Tibial nerve (tissue), 3 donors: Measurements from ENCODE around the gene HPSE2.

Source experiments
- POLR2A ChIP-seq, 2 donors: fragments of 450-650 bp; IDR thresholded peaks; one replicate each; pipeline ENCODE4 v1.6.1; 2017; ENCODE audit warnings: antibody characterized with exemption in 2 of 2, mild to moderate bottlenecking in 2 of 2, moderate library complexity in 2 of 2
- TF ChIP-seq, protein P1 (sequence below), 5 experiments: fragments of 200-600 bp in 3 of 5; fragments of 450-650 bp in 2 of 5; sonication (generic) in 3 of 5; IDR thresholded peaks; one replicate each; pipeline ENCODE4 v1.5.1; 2016 to 2019; ENCODE audit warnings: antibody characterized with exemption in 5 of 5, mild to moderate bottlenecking in 3 of 5, moderate library complexity in 2 of 5

DNA sequence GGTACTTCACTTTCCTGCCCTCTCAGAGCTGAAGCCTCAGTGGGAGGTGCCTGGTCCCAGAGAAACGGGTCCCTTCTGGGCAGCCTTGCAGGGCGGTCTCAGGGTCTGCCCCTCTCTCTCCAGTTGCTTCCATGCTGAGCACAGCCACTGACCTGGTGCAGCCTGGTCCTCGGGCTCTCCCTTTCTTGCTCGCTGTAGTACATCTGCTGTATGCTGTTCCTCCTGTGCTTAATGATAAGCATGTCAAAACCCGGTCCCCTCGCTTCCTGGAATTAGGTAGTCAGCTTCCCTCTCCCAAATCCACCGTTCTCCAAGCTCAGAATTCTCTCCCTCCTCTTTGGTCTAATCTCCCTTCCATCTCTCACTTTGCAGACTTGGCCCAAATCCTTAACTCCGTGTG lies 777.9 kb downstream of the HPSE2 start:
- TF ChIP-seq, protein P1, sequence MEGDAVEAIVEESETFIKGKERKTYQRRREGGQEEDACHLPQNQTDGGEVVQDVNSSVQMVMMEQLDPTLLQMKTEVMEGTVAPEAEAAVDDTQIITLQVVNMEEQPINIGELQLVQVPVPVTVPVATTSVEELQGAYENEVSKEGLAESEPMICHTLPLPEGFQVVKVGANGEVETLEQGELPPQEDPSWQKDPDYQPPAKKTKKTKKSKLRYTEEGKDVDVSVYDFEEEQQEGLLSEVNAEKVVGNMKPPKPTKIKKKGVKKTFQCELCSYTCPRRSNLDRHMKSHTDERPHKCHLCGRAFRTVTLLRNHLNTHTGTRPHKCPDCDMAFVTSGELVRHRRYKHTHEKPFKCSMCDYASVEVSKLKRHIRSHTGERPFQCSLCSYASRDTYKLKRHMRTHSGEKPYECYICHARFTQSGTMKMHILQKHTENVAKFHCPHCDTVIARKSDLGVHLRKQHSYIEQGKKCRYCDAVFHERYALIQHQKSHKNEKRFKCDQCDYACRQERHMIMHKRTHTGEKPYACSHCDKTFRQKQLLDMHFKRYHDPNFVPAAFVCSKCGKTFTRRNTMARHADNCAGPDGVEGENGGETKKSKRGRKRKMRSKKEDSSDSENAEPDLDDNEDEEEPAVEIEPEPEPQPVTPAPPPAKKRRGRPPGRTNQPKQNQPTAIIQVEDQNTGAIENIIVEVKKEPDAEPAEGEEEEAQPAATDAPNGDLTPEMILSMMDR (IDR thresholded peaks at IDR 0.05): no peak
- no peak for TF ChIP-seq POLR2A (IDR thresholded peaks at IDR 0.05)
